K562 (cell line): ENCODE data around the gene SMCHD1. TPM values are rescaled to one million over a fixed set of nuclear protein-coding genes. Genes with fewer than 3 reads are reported as not detected.
A peak's percentile ranks its signal among the peaks of the same experiment; 100 is the strongest.

Experiments used
- ARID1B ChIP-seq: fragments of 450-650 bp; IDR thresholded peaks from 2 replicates; pipeline ENCODE4 v1.6.1; 2016; ENCODE audit warnings: antibody characterized with exemption, mild to moderate bottlenecking, inconsistent platforms
- CBFA2T2 ChIP-seq: fragments of 450-650 bp; conservative IDR thresholded peaks from 2 replicates; pipeline ENCODE4 v1.6.1; 2017; ENCODE audit warnings: mild to moderate bottlenecking
- CBX2 ChIP-seq: fragments of 200-600 bp; sonication (generic); IDR thresholded peaks from one replicate; pipeline ENCODE4 v1.6.1; 2012; ENCODE audit warnings: mild to moderate bottlenecking, low read length, inconsistent platforms; ENCODE audit not compliant: insufficient read depth, poor library complexity, severe bottlenecking
- CCNT2 ChIP-seq: IDR thresholded peaks from 2 replicates; pipeline ENCODE4 v1.6.1; 2011; ENCODE audit warnings: borderline replicate concordance, low read depth, mild to moderate bottlenecking, moderate library complexity, mixed read lengths, low read length; ENCODE audit not compliant: insufficient read length; ENCODE audit errors: extremely low read depth
- EHMT2 ChIP-seq: fragments of 450-650 bp; IDR thresholded peaks from 2 replicates; pipeline ENCODE4 v1.6.1; 2018; ENCODE audit warnings: antibody characterized with exemption
- EP300 ChIP-seq: IDR thresholded peaks from 2 replicates; pipeline ENCODE4 v1.6.1; 2012; ENCODE audit warnings: low read length, improper control_type of control experiment
- GATA2 ChIP-seq: sonication (generic); formaldehyde crosslinking; IDR thresholded peaks from 2 replicates; pipeline ENCODE4 v1.4.0; 2020; ENCODE audit warnings: mild to moderate bottlenecking, missing genetic modification reagents
- GATAD2B ChIP-seq: fragments of 450-650 bp; IDR thresholded peaks from 2 replicates; pipeline ENCODE4 v1.6.1; 2017; ENCODE audit warnings: mild to moderate bottlenecking, borderline replicate concordance
- MAZ ChIP-seq, 2 experiments: fragments of 450-650 bp in 1 of 2; sonication (generic) in 1 of 2; formaldehyde crosslinking; IDR thresholded peaks in 1 of 2; conservative IDR thresholded peaks in 1 of 2; 2 replicates each; pipeline versions ENCODE4 v1.4.0 to v1.5.0; 2020; ENCODE audit warnings: mild to moderate bottlenecking in 1 of 2, missing genetic modification reagents in 1 of 2
- RCOR1 ChIP-seq, 2 experiments: IDR thresholded peaks; 2 replicates each; pipeline ENCODE4 v1.6.1; 2012; ENCODE audit warnings: low read depth in 2 of 2, low read length in 2 of 2, borderline replicate concordance in 1 of 2, improper control_type of control experiment in 1 of 2
- RNF2 ChIP-seq: sonication (generic); IDR thresholded peaks from 2 replicates; pipeline ENCODE4 v1.6.1; 2016
- SMARCE1 ChIP-seq: fragments of 450-650 bp; IDR thresholded peaks from 2 replicates; pipeline ENCODE4 v1.7.1; 2016; ENCODE audit warnings: mild to moderate bottlenecking
- SOX6 ChIP-seq: fragments of 450-650 bp; IDR thresholded peaks from 2 replicates; pipeline ENCODE4 v1.6.1; 2014; ENCODE audit warnings: mild to moderate bottlenecking
- ZFP1 ChIP-seq: fragments of 450-650 bp; formaldehyde crosslinking; IDR thresholded peaks from 2 replicates; pipeline ENCODE4 v1.4.0; 2020; ENCODE audit warnings: mild to moderate bottlenecking, mixed read lengths
- ZNF431 ChIP-seq: sonication (generic); formaldehyde crosslinking; IDR thresholded peaks from 2 replicates; pipeline ENCODE4 v1.8.0; 2022; ENCODE audit warnings: mild to moderate bottlenecking, missing genetic modification reagents
- polyA plus RNA-seq, 8 experiments: library from polyadenylated mRNA; depleted of rRNA in 4 of 8; stranded (reverse) in 5 of 8; unstranded in 3 of 8; fragments of >200 nt; fragmentation: Nextera tagmentation in 2 of 8; fragmentation: Illumina TruSeq in 1 of 8; extraction: Ambion mirVana in 2 of 8; extraction: Trizol in 1 of 8; gene quantifications; 2 replicates each; pipeline versions ENCODE4 v1.2.1 to v1.2.3, GENCODE V29; 2011 to 2014; ENCODE audit warnings: inconsistent platforms in 1 of 8, missing spikeins in 1 of 8
- total RNA-seq, 7 experiments: library from RNA; depleted of rRNA in 6 of 7; stranded (reverse); fragments of >200 nt in 6 of 7; fragmentation: Illumina TruSeq in 2 of 7; extraction: Trizol in 2 of 7; gene quantifications; 2 replicates each; pipeline versions ENCODE4 v1.2.1 to v1.2.3, GENCODE V29; 2011 to 2021; ENCODE audit warnings: low replicate concordance in 1 of 7
- TF ChIP-seq, protein P1 (sequence below), 2 experiments: fragments of 450-650 bp; IDR thresholded peaks; 2 replicates each; pipeline ENCODE4 v1.6.1; 2018; ENCODE audit warnings: mild to moderate bottlenecking in 2 of 2, low read depth in 1 of 2; ENCODE audit not compliant: partially characterized antibody in 2 of 2
- TF ChIP-seq, protein P2 (sequence below): fragments of 250-450 bp; sonication (Bioruptor Pico); IDR thresholded peaks from 2 replicates; pipeline ENCODE4 v1.4.0; 2020
- TF ChIP-seq, protein P3 (sequence below): fragments of 450-650 bp; IDR thresholded peaks from 2 replicates; pipeline ENCODE4 v1.6.1; 2018; ENCODE audit not compliant: partially characterized antibody

SMCHD1 gene
- total and polyA plus RNA-seq, 9 of the 15 experiments (the other 6 are each of a cell fraction or from before 2014, with no cell fraction given), result 6.3 to 144 (median 72.7) TPM

DNA sequence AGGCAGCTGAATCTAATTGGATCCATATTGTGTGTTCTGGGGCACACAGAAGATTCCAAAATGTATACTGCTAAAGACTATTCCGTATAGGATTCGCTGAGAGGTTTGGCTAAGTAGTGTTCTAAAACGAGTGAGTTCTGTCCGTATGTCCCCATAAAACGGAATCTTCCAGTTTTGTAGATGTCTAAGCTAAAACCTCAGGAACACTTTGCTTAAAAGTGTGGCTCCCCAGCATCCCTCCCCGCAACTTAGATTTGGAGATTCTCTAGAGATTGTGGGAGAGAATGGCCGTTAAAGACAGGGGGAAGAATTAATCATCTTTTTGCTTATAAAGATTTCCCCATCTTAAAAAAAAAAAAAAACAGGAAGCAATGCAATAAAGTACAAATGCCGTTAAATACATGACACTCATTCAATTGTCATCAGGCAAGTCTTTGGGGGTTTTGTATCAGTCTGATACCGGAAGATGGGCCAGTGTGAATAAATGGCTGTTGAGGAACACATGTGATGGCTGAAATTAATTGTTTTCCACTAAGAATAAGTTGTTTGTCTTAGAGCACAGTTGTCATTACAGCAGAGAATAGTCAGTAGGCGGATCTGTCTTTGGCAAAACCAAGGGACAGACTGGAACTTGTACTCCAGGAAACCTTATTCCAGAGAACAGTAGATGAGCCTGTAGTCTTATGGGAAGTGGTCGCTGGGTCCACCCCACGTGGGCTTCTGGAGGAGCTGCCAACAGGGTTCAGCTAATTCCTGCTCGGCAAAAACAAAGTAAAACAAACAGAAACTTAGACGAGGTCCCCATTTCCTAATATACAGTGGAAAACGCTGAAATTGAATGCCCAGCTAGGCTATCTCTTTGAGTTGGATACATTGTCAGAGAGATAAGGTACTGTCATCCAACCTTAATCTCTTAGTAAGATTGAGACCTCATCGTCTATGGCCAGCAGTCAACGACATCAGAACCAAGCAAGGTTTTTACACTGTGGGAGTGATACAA lies 193.0 kb downstream of the SMCHD1 start (continued):
- TF ChIP-seq, protein P1, sequence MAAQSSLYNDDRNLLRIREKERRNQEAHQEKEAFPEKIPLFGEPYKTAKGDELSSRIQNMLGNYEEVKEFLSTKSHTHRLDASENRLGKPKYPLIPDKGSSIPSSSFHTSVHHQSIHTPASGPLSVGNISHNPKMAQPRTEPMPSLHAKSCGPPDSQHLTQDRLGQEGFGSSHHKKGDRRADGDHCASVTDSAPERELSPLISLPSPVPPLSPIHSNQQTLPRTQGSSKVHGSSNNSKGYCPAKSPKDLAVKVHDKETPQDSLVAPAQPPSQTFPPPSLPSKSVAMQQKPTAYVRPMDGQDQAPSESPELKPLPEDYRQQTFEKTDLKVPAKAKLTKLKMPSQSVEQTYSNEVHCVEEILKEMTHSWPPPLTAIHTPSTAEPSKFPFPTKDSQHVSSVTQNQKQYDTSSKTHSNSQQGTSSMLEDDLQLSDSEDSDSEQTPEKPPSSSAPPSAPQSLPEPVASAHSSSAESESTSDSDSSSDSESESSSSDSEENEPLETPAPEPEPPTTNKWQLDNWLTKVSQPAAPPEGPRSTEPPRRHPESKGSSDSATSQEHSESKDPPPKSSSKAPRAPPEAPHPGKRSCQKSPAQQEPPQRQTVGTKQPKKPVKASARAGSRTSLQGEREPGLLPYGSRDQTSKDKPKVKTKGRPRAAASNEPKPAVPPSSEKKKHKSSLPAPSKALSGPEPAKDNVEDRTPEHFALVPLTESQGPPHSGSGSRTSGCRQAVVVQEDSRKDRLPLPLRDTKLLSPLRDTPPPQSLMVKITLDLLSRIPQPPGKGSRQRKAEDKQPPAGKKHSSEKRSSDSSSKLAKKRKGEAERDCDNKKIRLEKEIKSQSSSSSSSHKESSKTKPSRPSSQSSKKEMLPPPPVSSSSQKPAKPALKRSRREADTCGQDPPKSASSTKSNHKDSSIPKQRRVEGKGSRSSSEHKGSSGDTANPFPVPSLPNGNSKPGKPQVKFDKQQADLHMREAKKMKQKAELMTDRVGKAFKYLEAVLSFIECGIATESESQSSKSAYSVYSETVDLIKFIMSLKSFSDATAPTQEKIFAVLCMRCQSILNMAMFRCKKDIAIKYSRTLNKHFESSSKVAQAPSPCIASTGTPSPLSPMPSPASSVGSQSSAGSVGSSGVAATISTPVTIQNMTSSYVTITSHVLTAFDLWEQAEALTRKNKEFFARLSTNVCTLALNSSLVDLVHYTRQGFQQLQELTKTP (IDR thresholded peaks at IDR 0.05; ENCODE audit: low read depth in 1 of 2, partially characterized antibody in 2 of 2), result peak in 1 of 2 experiments; percentile 16
- TF ChIP-seq CBFA2T2, result peak; percentile 39; the same call in 1 of the 2 replicates
- no peak for TF ChIP-seq ZNF431 (CRISPR knock-in tag)
- peak; percentile 16; the same call in 1 of the 2 replicates for TF ChIP-seq GATA2 (CRISPR knock-in tag)
- TF ChIP-seq, protein P2, sequence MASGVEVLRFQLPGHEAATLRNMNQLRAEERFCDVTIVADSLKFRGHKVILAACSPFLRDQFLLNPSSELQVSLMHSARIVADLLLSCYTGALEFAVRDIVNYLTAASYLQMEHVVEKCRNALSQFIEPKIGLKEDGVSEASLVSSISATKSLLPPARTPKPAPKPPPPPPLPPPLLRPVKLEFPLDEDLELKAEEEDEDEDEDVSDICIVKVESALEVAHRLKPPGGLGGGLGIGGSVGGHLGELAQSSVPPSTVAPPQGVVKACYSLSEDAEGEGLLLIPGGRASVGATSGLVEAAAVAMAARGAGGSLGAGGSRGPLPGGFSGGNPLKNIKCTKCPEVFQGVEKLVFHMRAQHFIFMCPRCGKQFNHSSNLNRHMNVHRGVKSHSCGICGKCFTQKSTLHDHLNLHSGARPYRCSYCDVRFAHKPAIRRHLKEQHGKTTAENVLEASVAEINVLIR (CRISPR knock-in tag), result no peak
- TF ChIP-seq GATAD2B, result 0 out of 2 replicates have a peak, but pooled peaks have one; percentile 28
- peak in 1 of 2 experiments; percentile 45; a peak in 1 of 4 replicates for TF ChIP-seq RCOR1 (IDR thresholded peaks at IDR 0.05; ENCODE audit: borderline replicate concordance in 1 of 2, low read depth in 2 of 2, low read length in 2 of 2)
- peak; percentile 15; the same call in 1 of the 2 replicates for TF ChIP-seq EHMT2
- peak; percentile 3; the same call in 1 of the 2 replicates for TF ChIP-seq RNF2
- peak; percentile 60; the same call in 1 of the 2 replicates for TF ChIP-seq SOX6
- peak; percentile 94 for TF ChIP-seq CBX2
- TF ChIP-seq, protein P3, sequence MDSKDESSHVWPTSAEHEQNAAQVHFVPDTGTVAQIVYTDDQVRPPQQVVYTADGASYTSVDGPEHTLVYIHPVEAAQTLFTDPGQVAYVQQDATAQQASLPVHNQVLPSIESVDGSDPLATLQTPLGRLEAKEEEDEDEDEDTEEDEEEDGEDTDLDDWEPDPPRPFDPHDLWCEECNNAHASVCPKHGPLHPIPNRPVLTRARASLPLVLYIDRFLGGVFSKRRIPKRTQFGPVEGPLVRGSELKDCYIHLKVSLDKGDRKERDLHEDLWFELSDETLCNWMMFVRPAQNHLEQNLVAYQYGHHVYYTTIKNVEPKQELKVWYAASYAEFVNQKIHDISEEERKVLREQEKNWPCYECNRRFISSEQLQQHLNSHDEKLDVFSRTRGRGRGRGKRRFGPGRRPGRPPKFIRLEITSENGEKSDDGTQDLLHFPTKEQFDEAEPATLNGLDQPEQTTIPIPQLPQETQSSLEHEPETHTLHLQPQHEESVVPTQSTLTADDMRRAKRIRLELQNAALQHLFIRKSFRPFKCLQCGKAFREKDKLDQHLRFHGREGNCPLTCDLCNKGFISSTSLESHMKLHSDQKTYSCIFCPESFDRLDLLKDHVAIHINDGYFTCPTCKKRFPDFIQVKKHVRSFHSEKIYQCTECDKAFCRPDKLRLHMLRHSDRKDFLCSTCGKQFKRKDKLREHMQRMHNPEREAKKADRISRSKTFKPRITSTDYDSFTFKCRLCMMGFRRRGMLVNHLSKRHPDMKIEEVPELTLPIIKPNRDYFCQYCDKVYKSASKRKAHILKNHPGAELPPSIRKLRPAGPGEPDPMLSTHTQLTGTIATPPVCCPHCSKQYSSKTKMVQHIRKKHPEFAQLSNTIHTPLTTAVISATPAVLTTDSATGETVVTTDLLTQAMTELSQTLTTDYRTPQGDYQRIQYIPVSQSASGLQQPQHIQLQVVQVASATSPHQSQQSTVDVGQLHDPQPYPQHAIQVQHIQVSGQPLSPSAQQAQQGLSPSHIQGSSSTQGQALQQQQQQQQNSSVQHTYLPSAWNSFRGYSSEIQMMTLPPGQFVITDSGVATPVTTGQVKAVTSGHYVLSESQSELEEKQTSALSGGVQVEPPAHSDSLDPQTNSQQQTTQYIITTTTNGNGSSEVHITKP, result peak; percentile 66
- TF ChIP-seq SMARCE1, result peak; percentile 37; the same call in 1 of the 2 replicates
- TF ChIP-seq ZFP1, result peak; percentile 57
- peak; percentile 28 for TF ChIP-seq CCNT2
- no peak for TF ChIP-seq MAZ (CRISPR knock-in tag; conservative IDR thresholded peaks at IDR 0.05 in 1 of 2, IDR thresholded peaks at IDR 0.05 in 1 of 2)
- TF ChIP-seq ARID1B, result peak; percentile 64
- peak; percentile 37; the same call in 1 of the 2 replicates for TF ChIP-seq EP300
